GM10248 (cell line): Measurements from ENCODE around the gene ITGB6.
"Not testable (repeated sequence)": the region's sequence is repeated elsewhere in the genome, so short reads cannot be mapped to it uniquely, and the experiment has no call there.

Experiments
- CTCF ChIA-PET: fragments of 300-600 bp; sonication (Branson Sonifier 250); formaldehyde crosslinking; extraction: SDS; loops from one replicate; lab custom pipeline; 2021; ENCODE audit warnings: antibody characterized with exemption; lab: Yijun Ruan, JAX
- POLR2A ChIA-PET: fragments of 350-650 bp; sonication (Branson Sonifier 250); formaldehyde crosslinking; extraction: SDS; loops from one replicate; lab custom pipeline; 2020; ENCODE audit warnings: antibody characterized with exemption; lab: Yijun Ruan, JAX
- DNase-seq: peaks from one replicate; pipeline ENCODE4 v3.0.0; 2012; ENCODE audit errors: extremely low spot score
- CTCF ChIP-seq: IDR thresholded peaks from 2 replicates; pipeline ENCODE4 v1.5.1; 2012; ENCODE audit warnings: mild to moderate bottlenecking, low read depth; ENCODE audit errors: extremely low read depth, missing control alignments, control extremely low read depth

The ITGB6 gene

GRCh38 chr2:160165081-160165480 lies 35.0 kb downstream of the ITGB6 start:
- TF ChIP-seq CTCF, result no peak
- POLR2A ChIA-PET, result no interaction called here
- DNase-seq, result no peak
- CTCF ChIA-PET, result interaction anchor here (1.6 kb wide), 1 partner anchor 34 kb away, joined by 3 read pairs; no protein-coding TSS in a partner anchor

GRCh38 chr2:160157861-160158829 lies 41.9 kb downstream of the ITGB6 start:
- TF ChIP-seq CTCF, result no peak
- ChIA-PET POLR2A (no interaction called here), CTCF (interaction anchor here (0.8 kb wide), 1 partner anchor 866 kb away, joined by 3 read pairs; no protein-coding TSS in a partner anchor)
- no peak for DNase-seq

GRCh38 chr2:160156665-160157064 lies 43.4 kb downstream of the ITGB6 start:
- ChIA-PET POLR2A (no interaction called here), CTCF (interaction anchor here (1.4 kb wide), 1 partner anchor 14 kb away, joined by 3 read pairs; no protein-coding TSS in a partner anchor)
- no peak for DNase-seq
- no peak for TF ChIP-seq CTCF

- CTCF ChIA-PET, result interaction anchor here (1.4 kb wide), 1 partner anchor 13 kb away, joined by 3 read pairs; no protein-coding TSS in a partner anchor
- no peak for TF ChIP-seq CTCF
- POLR2A ChIA-PET, result no interaction called here
- no peak for DNase-seq
These were observed 44.0 kb downstream of the ITGB6 start for GRCh38 chr2:160156100-160156499.

- DNase-seq, POLR2A ChIA-PET, CTCF ChIA-PET: not testable (repeated sequence)
These were observed 51.7 kb downstream of the ITGB6 start for GRCh38 chr2:160148419-160148818.

- DNase-seq, result no peak
- ChIA-PET CTCF (no interaction called here), POLR2A (no interaction called here)
- no peak for TF ChIP-seq CTCF
These were observed 54.6 kb downstream of the ITGB6 start for GRCh38 chr2:160145471-160145870.

- TF ChIP-seq CTCF, result no peak
- POLR2A ChIA-PET, result no interaction called here
- no peak for DNase-seq
- CTCF ChIA-PET, result no interaction called here
These were observed 55.6 kb downstream of the ITGB6 start for GRCh38 chr2:160144280-160144990.
